KOPT-K1 (cell line): ENCODE results near the gene TSPAN12.

Experiments
- H3K27ac ChIP-seq: fragments of 200-600 bp; sonication (generic); 2 replicates; pipeline ENCODE4 v1.5.1; 2016; ENCODE audit warnings: antibody characterized with exemption, mild to moderate bottlenecking, low read depth, low read length; ENCODE audit not compliant: poor library complexity, severe bottlenecking
- H3K36me3 ChIP-seq: fragments of 200-600 bp; sonication (generic); 2 replicates; pipeline ENCODE4 v1.5.1; 2017; ENCODE audit warnings: antibody characterized with exemption, mild to moderate bottlenecking, low read length, moderate library complexity; ENCODE audit not compliant: insufficient read depth
- H3K9me3 ChIP-seq: fragments of 200-600 bp; sonication (generic); 2 replicates; pipeline ENCODE4 v1.5.1; 2017; ENCODE audit warnings: antibody characterized with exemption, low read length, mild to moderate bottlenecking; ENCODE audit not compliant: insufficient read depth, poor library complexity, severe bottlenecking

TSPAN12 gene

DNA sequence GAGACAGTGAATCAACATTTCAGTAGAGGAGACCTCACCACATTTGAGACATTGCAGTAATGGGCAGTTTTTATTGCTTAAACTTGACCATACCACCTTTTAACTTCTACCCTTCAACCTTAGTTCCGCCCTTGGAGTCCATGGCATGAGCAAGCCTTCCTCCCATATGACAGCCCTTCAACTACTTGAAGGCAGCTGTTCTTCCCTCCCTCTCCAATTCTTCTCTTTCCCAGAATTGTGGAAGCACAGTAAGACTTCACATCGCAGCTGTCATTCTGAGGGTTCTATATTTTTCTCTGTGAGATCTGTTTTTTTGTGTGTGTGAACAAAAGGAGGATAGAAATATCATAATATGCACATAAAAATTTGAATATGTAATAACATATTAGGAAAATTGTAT is 2.2 kb upstream of the TSPAN12 start:
- H3K27ac ChIP-seq: no peak overlapping the region
- no peaks in the 10 kb centered on the region for H3K36me3 ChIP-seq
- peaks cover 6% of the 10 kb centered on the region for H3K9me3 ChIP-seq

DNA sequence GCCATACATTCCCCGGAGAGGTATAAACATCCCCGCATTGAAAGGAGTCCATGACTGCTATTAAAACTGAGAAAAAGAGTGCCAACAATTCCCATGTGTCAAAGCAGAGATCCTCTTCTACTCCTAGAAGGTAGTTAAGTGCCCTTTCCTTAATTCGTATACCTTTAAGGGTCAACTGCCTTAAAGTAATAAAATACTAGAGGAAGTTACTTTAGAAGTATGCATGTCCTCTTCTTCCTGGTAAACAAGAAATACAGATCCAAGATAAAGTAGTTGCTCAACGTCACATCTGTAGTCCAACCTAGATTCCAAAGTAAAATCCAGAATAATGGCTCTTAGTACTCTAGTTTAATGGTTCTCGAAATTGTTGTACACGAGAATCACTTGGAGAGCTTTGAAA is 1.5 kb upstream of the TSPAN12 start:
- H3K9me3 ChIP-seq: peaks cover 6% of the 10 kb centered on the region

GRCh38 chr7:120856621-120857352 is 1.2 kb downstream of the TSPAN12 start:
- peaks cover 6% of the 10 kb centered on the region for H3K9me3 ChIP-seq
- H3K36me3 ChIP-seq: no peaks in the 10 kb centered on the region
- H3K27ac ChIP-seq: no peak overlapping the region

More for the DNA sequence above, 1.5 kb upstream of the TSPAN12 start:
- Histone ChIP-seq H3K27ac (no peak overlapping the region), H3K36me3 (no peaks in the 10 kb centered on the region)

GRCh38 chr7:120856198-120856597 is 1.7 kb downstream of the TSPAN12 start:
- Histone ChIP-seq H3K27ac (no peak overlapping the region), H3K9me3 (peaks cover 6% of the 10 kb centered on the region), H3K36me3 (no peaks in the 10 kb centered on the region)

DNA sequence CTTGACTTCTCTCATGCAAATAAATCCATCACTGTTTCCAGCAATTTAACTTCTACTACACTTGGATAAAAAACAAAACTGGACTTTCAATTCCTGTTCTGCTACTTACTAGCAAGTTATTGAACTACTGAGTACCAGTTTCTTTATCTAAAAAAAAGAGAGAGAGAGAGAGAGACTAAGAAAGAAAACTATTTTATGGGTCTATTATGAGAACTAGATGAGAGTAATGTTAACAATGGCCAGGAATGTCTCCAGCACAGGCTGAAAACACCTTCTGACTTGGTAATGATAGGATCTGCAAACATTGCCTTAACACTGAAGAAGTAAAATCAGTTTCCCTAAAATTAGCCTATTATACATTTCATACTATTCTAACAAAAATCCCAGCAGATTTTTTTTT is 5.2 kb downstream of the TSPAN12 start:
- H3K27ac ChIP-seq: no peak overlapping the region
- H3K36me3 ChIP-seq: no peaks in the 10 kb centered on the region
- peaks cover 6% of the 10 kb centered on the region for H3K9me3 ChIP-seq

DNA sequence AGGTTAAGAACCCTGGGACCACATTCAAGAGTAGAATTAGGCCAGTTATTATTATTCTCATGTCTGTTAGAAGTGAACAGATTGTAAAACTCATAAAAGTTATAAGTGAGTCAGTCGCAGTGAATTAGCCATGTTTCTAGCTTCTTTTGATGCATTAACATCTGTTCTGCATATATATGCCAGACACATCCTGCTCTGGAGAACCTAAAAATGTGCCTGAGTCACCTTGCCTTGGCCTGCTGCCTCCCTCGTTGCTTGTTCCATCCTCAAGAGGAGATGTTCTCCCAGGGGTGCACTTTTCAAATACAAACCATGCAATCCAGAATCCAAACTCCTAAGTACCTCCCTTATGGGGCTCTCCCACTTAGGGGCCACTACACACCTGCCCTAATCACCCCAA is 14.8 kb downstream of the TSPAN12 start:
- Histone ChIP-seq H3K36me3 (no peaks in the 10 kb centered on the region), H3K27ac (no peak overlapping the region), H3K9me3 (no peaks in the 10 kb centered on the region)

GRCh38 chr7:120842121-120842621 is 15.8 kb downstream of the TSPAN12 start:
- Histone ChIP-seq H3K9me3 (no peaks in the 10 kb centered on the region), H3K27ac (no peak overlapping the region), H3K36me3 (no peaks in the 10 kb centered on the region)

- H3K36me3 ChIP-seq: no peaks in the 10 kb centered on the region
Observed at GRCh38 chr7:120841608-120842007, 16.3 kb downstream of the TSPAN12 start.

GRCh38 chr7:120838281-120838682 is 19.7 kb downstream of the TSPAN12 start:
- Histone ChIP-seq H3K27ac (no peak overlapping the region), H3K36me3 (no peaks in the 10 kb centered on the region), H3K9me3 (no peaks in the 10 kb centered on the region)

More at GRCh38 chr7:120841608-120842007, 16.3 kb downstream of the TSPAN12 start:
- no peak overlapping the region for H3K27ac ChIP-seq
- H3K9me3 ChIP-seq: no peaks in the 10 kb centered on the region

GRCh38 chr7:120837599-120837998 is 20.3 kb downstream of the TSPAN12 start:
- no peaks in the 10 kb centered on the region for H3K9me3 ChIP-seq
- H3K27ac ChIP-seq: no peak overlapping the region
- no peaks in the 10 kb centered on the region for H3K36me3 ChIP-seq

DNA sequence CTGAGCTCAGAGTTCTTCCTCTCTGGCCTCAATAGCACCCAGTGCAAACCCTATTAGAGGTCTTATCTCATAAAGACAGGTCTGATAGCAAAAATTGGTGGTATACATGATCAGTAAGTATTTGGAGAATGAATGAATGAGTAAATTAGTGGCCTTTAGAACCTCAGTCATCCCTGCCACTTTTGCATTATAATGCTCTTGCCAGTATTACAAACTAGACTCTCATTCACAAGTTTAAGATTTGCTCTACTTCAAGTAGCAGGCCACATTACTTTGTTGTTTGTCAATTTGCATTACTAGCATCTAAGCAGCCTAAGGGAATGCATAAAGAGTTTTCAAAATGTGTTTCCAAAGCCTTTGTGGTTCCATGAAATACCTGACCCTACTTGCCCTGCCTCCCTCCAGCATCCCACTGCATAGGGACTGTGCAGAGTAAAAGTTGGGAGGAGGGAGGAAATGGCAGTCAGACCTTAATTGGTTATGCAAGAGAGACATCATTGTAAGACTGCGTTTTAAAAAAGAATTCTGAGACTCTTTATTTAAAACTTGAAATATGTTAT is 21.3 kb downstream of the TSPAN12 start:
- H3K27ac ChIP-seq: no peak overlapping the region
- H3K9me3 ChIP-seq: no peaks in the 10 kb centered on the region
- H3K36me3 ChIP-seq: no peaks in the 10 kb centered on the region

DNA sequence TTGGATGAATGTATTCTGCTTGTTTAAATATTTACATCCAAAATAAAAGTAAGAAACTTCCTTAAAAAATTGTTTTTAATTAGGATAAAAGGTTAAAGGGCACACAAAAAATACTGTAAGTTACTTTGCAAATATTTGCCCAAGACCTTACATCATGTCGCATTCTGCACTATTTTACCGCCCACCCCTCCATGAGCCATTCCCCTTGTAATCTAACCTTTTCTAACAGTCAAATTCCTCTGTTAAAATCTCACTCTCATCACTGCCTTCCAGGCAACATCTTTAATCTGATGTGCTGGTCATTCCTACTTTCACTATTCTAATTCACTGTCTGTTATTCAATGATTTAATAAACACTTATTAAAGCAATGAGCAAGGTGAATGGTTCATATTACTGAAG is 23.2 kb downstream of the TSPAN12 start:
- H3K36me3 ChIP-seq: no peaks in the 10 kb centered on the region
- H3K27ac ChIP-seq: no peak overlapping the region
- no peaks in the 10 kb centered on the region for H3K9me3 ChIP-seq

GRCh38 chr7:120833546-120833945 is 24.4 kb downstream of the TSPAN12 start:
- no peaks in the 10 kb centered on the region for H3K36me3 ChIP-seq
- H3K27ac ChIP-seq: no peak overlapping the region
- H3K9me3 ChIP-seq: no peaks in the 10 kb centered on the region

- Histone ChIP-seq H3K27ac (no peak overlapping the region), H3K9me3 (no peaks in the 10 kb centered on the region), H3K36me3 (no peaks in the 10 kb centered on the region)
Observed at GRCh38 chr7:120832803-120833202, 25.1 kb downstream of the TSPAN12 start.

DNA sequence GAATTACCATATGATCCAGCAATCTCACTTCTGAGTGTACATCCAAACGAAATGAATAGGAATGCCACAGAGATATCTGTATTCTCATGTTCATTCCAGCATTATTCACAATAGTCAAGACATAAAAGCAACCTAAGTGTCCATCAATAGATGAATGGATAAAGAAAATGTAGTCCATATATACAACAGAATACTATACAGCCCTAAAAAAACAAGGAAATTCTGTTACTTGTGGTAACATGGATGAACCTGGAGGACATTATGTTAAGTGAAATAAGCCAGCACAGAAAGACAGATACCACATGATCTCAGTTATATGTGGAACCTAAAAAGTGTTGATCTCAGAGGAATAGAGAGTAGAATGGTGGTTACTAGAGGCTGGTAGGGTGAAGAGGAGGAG is 26.7 kb downstream of the TSPAN12 start:
- H3K27ac ChIP-seq: no peak overlapping the region
- H3K36me3 ChIP-seq: no peaks in the 10 kb centered on the region
- no peaks in the 10 kb centered on the region for H3K9me3 ChIP-seq

DNA sequence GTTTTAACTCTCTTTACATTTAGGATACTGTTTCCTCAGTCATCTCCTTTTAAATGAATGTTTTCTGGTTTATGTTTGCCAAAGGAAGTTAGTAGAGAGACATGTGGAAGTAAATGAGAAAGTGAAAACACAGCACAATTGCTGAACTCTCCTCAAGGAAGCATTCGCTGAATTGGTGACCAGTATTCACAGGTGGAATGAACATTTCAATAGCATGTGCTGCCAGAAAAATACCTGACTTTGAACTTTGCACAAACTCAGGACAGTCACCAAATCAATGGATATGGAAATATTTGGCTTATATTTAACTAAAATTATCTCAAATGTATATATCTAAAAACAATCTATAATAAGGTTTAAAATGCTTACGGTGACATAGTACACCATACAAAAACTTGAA is 28.5 kb downstream of the TSPAN12 start:
- no peaks in the 10 kb centered on the region for H3K9me3 ChIP-seq
- no peak overlapping the region for H3K27ac ChIP-seq
- no peaks in the 10 kb centered on the region for H3K36me3 ChIP-seq
